DMS53 treated with DMSO at 0.1 percent for 48 hours (cell line): Measurements from ENCODE around the gene AKAP6.

Experiments used
- DNase-seq: peaks from one replicate; lab custom pipeline; 2025; ENCODE audit not compliant: unreplicated experiment; lab: John Stamatoyannopoulos, UW

Gene AKAP6, protein sequence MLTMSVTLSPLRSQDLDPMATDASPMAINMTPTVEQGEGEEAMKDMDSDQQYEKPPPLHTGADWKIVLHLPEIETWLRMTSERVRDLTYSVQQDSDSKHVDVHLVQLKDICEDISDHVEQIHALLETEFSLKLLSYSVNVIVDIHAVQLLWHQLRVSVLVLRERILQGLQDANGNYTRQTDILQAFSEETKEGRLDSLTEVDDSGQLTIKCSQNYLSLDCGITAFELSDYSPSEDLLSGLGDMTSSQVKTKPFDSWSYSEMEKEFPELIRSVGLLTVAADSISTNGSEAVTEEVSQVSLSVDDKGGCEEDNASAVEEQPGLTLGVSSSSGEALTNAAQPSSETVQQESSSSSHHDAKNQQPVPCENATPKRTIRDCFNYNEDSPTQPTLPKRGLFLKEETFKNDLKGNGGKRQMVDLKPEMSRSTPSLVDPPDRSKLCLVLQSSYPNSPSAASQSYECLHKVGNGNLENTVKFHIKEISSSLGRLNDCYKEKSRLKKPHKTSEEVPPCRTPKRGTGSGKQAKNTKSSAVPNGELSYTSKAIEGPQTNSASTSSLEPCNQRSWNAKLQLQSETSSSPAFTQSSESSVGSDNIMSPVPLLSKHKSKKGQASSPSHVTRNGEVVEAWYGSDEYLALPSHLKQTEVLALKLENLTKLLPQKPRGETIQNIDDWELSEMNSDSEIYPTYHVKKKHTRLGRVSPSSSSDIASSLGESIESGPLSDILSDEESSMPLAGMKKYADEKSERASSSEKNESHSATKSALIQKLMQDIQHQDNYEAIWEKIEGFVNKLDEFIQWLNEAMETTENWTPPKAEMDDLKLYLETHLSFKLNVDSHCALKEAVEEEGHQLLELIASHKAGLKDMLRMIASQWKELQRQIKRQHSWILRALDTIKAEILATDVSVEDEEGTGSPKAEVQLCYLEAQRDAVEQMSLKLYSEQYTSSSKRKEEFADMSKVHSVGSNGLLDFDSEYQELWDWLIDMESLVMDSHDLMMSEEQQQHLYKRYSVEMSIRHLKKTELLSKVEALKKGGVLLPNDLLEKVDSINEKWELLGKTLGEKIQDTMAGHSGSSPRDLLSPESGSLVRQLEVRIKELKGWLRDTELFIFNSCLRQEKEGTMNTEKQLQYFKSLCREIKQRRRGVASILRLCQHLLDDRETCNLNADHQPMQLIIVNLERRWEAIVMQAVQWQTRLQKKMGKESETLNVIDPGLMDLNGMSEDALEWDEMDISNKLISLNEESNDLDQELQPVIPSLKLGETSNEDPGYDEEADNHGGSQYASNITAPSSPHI (N-terminal part only)

DNA sequence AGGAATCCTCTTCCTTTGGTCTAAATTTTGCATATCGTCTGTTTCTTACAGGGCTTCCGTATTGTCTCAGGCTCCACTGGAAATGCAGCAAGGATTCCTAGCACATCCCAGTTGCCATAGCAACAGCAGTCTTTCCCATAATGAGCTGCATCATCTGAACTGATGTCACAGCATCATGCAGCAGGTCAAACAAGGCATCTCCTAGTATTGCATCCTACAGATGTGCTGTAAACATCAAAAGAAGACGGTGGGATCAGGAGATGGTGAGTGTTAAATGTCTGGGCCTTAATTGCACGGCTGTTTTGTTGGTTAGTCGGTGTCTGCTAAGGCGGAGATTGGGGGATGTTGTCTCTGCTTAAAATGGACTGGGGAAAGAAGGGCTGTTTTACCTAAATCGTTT lies at the start of gene AKAP6:
Gene AKAP6 (plus strand): TSS at position 153 of the 400 bp plus-strand sequence. CDS start 104,196 bp downstream, outside the sequence.
- no peak for DNase-seq

DNA sequence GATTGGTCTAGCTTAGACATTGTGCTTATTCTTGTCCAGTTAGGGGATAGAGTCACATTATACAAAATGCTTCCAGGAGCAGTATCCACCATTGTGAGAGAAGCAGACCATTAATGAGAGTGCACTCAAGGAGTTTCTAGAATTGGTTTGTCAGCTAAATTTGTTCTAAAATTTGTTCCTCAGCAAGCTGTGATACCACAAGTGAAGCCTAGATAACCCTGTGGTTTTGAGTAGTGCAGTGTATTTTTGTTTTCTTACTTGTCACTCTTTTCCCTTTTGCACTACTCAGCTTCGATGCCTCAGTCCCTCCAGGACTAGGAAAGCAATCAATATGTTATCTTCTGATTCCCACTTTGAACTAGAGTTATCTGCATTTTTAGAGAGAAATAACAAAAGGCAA lies 42.5 kb upstream of the AKAP6 start:
- DNase-seq: no peak

DNA sequence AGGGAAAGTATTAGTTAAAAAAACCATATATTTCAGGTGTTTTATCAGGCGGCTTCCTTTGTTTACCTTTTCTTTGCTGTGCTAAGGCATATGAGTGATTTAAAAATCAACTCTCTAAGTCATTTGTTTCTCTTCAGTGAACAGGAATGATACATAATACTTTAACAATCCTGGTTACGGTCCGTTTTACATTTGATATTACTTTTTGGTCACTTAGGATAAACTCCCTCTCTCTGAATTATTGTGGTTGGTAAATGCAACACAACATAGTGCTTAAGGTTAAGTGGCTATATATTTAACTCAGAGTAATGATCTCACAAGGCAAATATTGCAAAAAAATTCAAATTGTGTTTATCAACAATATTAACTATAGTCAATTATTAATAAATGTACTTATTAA lies 32.7 kb upstream of the AKAP6 start:
- DNase-seq: no peak

DNA sequence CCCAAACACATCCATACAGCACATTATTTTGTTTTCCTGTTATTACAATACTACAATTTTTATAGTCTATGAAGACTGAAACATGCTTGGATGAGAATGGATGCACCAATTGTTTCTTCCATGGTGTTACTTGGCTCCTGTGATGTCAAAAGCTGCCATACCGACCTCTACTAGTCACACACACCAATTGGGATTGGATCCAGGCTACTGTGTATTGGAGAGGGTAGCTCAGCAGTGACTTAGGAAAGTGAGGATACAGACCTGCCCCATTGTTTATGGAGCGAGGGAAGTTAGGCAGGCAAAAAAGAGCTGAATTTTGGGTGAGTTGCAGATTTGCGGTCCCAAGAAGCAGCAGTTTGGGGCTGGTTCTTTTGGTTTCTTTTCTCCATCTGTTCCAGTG lies 30.8 kb upstream of the AKAP6 start:
- no peak for DNase-seq

DNA sequence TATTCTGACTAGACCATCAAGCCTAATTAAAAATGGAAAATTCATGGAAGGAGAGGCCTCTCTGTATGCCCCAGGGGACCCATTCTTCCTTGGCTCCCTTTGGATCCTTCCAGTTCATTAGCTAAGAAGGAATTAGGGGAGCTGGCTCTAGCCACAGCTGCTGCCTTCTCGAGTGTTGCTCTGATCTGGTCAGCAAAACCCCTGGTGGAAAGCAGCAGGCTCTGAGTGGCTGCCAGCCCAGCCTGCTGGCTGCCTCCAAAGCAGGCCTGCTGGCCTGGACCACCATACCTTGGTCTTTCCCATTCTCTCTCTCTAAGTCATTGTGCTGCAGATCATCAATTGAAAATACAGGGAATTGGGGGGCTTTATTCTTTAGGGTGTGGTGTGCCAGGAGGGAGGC lies 29.0 kb upstream of the AKAP6 start:
- DNase-seq: no peak

DNA sequence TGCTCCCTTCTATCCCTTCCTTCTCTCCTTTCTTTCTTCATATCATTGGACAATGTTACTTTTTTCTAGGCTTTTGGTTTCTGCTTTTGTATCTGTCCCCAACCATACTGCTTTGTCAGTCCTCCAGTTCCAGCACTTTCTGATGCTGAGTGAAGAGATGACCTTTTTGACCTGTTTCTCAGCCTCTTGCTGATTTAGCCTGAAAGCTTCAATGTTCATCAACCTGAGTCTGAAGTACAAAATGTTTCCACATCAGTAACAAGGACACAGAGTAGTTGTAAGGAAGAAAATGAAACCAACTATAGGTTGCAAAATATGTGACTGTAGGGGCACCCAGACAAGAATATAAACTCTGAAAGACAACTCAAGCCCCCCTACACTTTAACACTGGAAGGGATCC lies 25.2 kb upstream of the AKAP6 start:
- no peak for DNase-seq

DNA sequence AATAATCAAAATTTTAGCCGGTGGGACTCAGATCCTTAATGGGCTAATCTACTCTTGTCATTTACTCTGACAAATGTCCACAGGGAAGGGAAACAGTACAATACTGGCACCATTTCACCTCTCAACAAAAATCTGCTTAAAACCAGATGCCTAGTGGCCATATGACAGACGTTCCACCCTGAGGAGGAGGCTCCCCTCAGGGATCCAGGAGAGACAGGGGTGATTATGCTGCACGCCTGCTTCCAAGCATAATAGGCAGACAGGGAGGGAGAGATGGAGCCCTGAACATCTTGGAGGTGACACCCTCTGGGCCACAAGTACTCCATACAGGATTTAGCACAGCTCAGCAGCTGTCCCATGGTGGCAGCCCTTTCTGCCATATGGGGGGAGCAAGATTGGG lies 24.8 kb upstream of the AKAP6 start:
- no peak for DNase-seq

DNA sequence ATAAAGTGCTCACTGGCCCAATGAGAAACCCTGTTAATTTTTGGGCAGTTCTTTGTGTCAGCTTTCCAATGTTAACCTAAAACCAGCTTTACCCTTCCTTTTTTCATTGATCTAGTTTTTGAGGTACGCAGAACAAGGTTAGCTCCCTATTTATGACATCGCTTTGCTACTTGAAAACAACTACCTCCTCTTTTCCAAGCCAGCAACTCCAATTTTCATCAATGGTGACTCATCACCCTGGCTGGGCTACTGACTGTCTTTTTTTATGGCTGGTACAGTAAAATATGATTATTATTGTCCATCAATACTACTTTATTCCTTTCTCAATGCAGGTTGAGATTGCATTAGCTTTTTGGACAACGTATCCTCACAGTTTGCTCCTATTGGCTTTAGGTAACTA lies 22.5 kb upstream of the AKAP6 start:
- DNase-seq: no peak

DNA sequence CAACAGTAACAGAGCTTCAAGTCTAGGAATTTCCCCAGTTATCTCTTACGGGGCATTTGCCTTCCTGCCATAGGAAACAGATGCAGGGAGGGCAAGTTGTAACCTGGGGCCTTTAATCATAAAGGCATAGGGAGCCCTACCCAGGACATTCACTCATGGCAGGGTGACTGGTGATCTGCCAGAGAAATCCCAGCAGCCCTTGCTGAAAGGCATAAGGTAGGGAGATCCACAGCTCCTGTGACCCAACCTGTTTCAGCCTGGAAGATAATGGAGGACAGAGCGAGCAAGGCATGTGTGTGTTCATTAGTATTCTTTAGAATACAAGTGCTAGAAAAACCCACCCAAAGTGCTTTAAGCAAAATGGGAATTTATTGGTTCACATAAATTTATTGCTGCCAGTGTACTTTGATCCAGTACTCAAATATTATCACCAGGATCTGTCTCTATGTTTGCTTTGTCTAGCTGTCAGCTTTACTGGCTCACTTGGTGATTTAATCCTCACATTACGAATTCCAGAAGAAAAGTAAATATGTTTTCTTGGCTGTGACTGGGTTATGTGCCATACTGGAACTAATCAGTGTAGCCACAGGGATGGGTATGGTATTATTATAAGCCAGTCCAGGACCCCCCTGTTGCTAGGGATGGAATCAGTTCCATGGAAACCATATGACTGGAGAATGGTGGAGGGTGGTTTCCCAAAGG lies 21.1 kb upstream of the AKAP6 start:
- peak; percentile 2 for DNase-seq

DNA sequence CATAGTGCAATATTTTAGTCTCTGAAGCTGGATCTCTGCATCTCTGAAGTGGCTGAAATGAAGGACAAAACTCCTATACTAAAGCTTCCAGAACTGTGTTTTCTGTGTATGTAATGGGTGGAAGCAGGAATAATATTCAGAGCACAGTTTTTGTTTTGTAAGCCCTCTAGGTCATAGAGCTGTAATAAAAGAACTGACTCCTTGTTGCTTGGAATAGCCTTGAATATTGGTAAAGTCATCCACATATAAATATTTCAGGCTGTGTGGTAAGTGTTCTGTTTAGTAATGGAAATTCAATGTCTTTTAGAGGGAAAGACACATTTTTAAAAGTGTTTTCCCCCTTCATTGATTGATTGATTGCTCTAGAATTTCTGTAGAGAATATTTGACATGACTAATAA lies 18.2 kb upstream of the AKAP6 start:
- DNase-seq: no peak

DNA sequence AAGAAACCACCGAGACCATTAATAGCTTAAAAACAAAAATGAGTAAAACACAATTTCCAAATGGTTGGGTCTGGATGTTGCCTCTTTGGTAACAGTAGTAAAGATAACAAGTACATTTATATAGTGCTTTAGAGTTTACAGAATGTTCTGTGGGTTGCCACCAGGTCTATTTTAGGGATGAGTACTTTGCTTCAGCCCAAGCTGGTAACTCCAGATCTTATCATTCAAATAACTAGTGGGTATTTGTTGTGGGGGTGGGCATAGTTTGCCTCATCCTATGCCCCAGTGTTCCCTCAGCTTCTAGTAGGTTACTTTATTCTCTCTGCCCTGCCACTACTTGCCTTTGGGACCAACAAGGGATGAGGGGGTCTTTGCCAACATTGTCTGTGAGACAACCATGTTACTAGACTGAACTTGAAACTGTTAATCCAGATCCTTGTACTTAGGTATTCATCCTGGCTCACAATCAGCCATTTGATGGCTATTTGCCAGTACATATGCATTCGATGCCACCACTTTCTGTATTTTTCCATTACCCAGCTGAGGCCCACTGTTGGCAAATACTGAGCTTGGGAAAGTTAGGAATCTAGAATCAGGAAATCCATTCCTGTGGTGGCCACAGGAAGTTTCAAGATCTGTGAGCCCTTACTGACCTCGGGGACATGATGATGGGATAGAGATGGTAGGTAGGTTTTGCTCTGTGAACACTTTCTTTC lies 17.6 kb upstream of the AKAP6 start:
- no peak for DNase-seq

DNA sequence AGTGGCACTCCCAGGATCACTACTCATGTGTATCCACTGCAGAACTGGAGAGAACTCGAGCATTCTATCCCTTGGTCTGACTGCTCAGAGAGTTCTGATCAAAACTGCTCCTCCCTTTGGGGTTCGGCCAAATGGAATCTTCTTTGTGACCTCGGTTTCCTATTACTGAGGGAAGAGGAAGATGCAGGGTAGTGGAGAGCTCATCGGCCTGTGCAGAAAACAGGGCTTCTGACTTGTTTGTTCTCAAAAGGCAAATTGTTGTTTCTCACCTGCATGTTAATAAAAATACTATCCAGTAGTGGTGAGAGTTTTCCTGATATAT lies 17.1 kb upstream of the AKAP6 start:
- DNase-seq: no peak

DNA sequence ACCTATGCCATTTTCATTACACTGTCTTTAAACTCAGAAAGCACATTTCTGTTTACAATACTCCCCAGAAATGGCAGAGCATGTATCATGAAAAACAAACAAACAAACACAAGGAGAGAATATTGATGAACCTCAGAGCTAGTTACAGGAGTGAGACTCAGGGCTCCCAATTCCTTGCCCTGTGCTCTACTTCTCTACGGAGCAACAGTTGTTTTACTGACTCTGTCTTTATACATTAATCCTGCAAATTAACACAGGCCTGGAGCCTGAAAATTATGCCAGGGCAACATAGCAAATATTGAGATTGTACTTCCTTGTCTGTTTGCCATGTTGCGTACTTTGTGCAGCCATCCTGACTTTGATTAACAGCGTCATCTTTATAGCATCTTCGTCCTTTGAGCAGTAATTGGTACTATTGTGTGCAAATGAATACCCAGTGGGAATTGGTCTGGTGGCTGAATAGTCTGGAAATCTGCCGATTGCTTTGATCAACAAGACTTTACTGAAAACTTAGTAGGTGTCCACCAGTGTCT lies 15.2 kb upstream of the AKAP6 start:
- no peak for DNase-seq

DNA sequence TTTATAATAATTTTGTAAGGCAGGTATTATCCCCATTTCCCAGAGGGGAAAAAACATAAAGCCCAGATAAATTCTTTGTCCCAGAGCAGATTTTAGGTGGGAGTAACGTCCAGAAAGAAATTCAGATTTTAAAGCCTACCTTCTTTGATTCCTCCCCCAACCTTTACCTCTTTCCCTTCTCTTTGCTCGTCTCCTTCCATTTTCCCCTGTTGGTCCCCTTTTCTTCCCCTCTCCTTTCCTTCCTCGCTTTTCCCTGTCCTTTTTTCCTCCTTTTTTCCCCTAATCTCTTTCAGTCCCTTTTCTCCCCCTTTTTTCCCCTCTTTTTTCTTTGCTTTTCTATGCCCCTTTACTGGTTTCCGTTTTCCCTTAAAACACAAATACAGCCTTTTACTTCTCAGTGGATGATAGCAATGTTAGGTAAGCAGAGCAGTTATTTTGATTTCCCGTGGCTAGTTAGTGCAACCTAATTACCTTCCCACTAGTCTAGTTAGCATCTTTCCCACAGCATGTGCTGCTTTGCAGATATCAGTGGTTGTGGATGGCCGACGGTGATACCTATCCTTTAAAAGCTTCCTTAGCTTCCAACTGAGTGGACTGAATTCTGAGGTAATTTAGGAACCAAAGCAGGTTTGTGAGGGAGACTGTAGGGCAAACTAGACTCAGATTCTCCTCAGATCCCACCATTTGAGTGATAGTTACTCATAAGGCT lies 10.9 kb upstream of the AKAP6 start:
- DNase-seq: no peak

DNA sequence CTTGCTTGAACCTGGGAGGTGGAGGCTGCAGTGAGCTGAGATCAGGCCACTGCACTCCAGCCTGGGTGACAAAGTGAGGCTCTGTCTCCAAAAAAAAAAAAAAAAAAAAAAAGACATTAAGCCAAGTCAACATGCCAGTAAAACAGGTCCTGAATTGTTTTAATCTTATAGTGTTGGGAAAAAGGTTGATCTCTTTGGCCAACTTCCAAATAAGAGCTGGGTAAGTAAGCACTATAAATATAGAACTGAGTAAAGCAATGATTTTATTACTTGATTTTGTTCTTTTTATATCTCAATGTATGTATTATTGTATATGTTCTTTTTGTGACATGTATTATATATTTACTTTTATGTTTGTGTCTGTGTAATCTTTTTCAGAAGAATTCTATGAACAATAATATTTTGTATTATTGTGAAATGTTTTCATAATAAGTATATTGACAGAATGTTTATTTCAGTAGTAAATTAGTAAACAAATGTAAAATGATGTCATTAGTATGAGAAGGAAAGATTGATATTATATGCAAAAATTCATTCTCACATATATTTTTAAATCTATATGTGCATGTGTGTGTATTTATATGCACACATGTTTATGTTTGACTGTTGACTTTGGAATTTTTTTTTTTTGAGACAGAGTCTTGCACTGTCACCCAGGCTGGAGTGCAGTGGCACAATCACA lies 9.6 kb upstream of the AKAP6 start:
- DNase-seq: no peak

DNA sequence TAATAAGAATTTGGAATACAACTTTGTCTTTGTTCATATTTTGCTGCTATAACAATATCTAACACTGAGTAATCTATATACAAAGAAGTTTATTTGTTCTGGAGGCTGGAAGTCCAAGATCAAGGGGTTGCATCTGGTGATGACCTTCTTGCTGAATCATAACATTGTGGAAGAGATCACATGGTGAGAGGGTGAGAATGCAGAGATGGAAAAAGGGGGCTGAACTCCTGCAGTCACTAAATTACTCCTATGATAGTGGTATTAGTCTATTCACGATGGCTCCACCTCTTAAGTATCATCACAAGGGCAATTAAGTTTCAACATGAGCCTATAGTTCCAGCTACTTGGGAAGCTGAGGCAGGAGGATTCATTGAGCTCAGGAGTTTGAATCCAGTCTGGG lies 4.5 kb upstream of the AKAP6 start:
- DNase-seq: no peak

DNA sequence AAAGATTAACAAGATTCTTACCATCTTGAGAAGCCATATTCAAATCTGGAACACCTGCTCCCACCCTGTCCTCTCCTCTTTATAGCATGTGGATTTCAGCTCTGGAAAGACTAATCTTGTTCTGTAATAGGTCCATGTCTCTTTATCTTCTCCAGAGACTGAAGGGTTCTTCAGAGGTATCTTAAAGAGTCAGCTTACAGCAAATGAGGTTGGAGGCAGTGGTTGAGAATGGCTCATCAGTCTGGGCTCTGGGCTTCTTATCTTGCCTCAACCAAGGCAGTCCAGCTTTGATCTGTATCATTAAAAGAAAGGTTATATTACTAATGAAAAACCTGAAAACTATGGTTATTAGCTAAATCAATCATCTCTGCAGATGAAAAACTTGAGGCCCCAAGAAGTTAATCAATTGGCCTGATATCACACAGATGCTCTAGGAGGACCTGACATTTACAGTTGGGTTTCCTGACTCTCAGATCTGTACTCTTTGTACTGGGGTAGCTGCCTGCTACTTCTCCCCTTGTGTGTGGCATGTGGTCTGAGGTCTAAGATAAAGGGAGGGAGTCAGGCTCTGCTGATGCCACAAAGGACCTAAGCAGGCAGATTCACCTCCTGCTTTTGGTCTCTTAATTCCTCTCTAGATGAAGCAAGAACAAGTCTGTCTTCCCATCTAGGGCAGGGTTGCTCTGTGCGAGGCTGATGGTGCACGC lies 1.7 kb upstream of the AKAP6 start:
- DNase-seq: no peak

DNA sequence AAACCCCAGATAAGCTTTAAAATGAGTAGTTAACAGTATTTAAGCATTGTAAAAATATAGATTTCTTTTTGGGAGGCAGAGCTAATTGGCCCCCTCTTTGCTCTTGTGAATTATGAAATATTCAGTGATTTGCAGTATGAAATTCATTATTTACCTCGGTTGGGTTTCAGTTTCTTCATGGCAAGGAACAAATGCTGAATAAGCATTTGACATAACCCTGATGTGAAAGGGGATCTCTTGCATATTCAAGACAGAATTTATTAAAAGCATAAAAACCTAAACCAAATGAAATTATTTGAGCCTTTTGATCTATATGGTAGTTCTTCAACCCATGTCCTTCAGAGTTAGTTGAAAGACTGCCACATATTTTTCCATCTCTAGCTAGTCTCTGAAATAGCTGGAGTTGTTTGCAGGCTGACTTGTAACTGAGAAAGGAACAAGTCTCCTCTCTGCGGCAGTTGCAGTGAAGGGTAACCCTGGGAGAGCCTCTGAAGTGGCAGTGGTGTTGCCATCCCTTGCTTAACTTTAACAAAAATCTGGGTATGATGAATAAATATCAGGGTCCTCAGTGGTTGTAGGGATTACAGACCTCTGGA lies 690 bp downstream of the AKAP6 start:
- no peak for DNase-seq
